Glutamatergic neuron (in vitro differentiated cells): ENCODE measurements around the gene RPTOR. TPM values are rescaled to one million over a fixed set of nuclear protein-coding genes. Genes with fewer than 3 reads are reported as not detected.

ENCODE experiments used
- DNase-seq: peaks from one replicate; pipeline ENCODE4 v3.0.0; 2022
- H3K27ac Mint-ChIP-seq: one replicate; pipeline ENCODE4 v1.8.0; 2020; ENCODE audit warnings: mild to moderate bottlenecking, mixed read lengths, inconsistent platforms; ENCODE audit not compliant: unreplicated experiment
- H3K27me3 Mint-ChIP-seq: one replicate; pipeline ENCODE4 v1.8.0; 2020; ENCODE audit warnings: mild to moderate bottlenecking, moderate library complexity, mixed read lengths, inconsistent platforms; ENCODE audit not compliant: unreplicated experiment
- H3K36me3 Mint-ChIP-seq: one replicate; pipeline ENCODE4 v1.8.0; 2020; ENCODE audit warnings: mild to moderate bottlenecking, mixed read lengths, inconsistent platforms; ENCODE audit not compliant: unreplicated experiment
- H3K4me1 Mint-ChIP-seq: one replicate; pipeline ENCODE4 v1.8.0; 2020; ENCODE audit warnings: mild to moderate bottlenecking, low read depth, mixed read lengths, inconsistent platforms; ENCODE audit not compliant: unreplicated experiment
- H3K4me3 Mint-ChIP-seq: one replicate; pipeline ENCODE4 v1.8.0; 2020; ENCODE audit warnings: mild to moderate bottlenecking, mixed read lengths, inconsistent platforms; ENCODE audit not compliant: unreplicated experiment
- H3K9me3 Mint-ChIP-seq: one replicate; pipeline ENCODE4 v1.8.0; 2020; ENCODE audit warnings: mild to moderate bottlenecking, moderate library complexity, mixed read lengths, inconsistent platforms; ENCODE audit not compliant: unreplicated experiment
- total RNA-seq: library from RNA; stranded (reverse); fragmentation: NEBNext Ultra II Directional; extraction: Animal tissue kit (Norgen Biotek cat#: 25700); gene quantifications from one replicate; pipeline ENCODE4 v1.2.1, GENCODE V29; 2021; ENCODE audit not compliant: unreplicated experiment
- TF ChIP-seq, protein P1 (sequence below): fragments of 200-600 bp; sonication (generic); IDR thresholded peaks from one replicate; pipeline ENCODE4 v1.5.0; 2021; ENCODE audit not compliant: partially characterized antibody, unreplicated experiment

Gene RPTOR
- total RNA-seq, 1 donor from 2014 or later: 39.8 TPM

DNA sequence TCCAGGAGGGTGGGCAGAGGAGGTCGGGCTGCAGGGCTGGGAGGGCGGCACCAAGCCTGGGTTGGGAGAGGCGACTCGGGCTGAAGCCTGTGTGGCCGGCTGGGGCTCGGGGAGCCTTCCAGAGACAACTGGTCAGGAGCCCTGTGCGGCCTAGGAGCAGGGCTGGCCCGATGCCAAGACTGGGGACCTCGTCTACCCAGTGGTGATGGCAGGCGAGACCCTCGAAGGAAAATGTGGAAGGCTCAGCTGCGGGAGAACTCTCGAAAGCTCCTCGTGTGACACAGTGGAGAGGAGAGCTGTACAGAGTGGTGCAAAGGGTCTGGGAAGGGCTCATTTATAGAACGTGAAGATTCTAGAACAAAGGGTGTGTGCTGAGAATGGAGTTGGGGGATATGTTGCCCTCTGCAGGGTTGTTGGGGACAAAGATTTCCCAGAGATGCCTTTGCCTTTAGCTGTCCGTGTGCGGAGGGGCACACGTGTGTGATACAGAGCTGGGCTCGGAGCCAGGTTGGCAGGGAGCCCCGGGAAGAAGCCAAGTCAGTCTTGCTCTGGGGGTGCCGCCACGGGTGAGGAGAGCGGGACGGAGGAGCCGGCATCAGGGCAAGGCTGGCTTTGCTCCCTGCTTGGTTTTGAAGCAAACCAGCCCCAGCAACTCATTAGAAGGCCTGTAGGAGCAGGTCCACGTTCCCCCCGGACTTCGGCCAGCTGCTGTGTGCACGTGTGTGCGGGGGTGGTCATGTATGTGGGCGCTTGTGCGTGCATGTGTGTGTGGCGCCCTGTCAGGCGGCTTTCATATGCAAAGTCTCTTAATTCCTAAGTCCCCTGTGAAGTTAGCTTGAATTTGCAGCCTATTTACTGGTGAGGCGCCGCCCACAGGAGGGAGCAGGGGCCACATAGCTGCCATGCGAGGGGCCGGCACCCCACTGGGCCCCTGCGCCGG is 314.6 kb downstream of the RPTOR start:
- TF ChIP-seq, protein P1, sequence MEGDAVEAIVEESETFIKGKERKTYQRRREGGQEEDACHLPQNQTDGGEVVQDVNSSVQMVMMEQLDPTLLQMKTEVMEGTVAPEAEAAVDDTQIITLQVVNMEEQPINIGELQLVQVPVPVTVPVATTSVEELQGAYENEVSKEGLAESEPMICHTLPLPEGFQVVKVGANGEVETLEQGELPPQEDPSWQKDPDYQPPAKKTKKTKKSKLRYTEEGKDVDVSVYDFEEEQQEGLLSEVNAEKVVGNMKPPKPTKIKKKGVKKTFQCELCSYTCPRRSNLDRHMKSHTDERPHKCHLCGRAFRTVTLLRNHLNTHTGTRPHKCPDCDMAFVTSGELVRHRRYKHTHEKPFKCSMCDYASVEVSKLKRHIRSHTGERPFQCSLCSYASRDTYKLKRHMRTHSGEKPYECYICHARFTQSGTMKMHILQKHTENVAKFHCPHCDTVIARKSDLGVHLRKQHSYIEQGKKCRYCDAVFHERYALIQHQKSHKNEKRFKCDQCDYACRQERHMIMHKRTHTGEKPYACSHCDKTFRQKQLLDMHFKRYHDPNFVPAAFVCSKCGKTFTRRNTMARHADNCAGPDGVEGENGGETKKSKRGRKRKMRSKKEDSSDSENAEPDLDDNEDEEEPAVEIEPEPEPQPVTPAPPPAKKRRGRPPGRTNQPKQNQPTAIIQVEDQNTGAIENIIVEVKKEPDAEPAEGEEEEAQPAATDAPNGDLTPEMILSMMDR: no peak
- Mint-ChIP-seq H3K4me3 (no peak overlapping the region), H3K9me3 (peaks cover 11% of the 10 kb centered on the region), H3K4me1 (peaks cover 8% of the 10 kb centered on the region), H3K27me3 (peaks cover 11% of the 10 kb centered on the region), H3K27ac (peak overlapping the region; percentile 62), H3K36me3 (peaks cover 16% of the 10 kb centered on the region)
- no peak for DNase-seq

DNA sequence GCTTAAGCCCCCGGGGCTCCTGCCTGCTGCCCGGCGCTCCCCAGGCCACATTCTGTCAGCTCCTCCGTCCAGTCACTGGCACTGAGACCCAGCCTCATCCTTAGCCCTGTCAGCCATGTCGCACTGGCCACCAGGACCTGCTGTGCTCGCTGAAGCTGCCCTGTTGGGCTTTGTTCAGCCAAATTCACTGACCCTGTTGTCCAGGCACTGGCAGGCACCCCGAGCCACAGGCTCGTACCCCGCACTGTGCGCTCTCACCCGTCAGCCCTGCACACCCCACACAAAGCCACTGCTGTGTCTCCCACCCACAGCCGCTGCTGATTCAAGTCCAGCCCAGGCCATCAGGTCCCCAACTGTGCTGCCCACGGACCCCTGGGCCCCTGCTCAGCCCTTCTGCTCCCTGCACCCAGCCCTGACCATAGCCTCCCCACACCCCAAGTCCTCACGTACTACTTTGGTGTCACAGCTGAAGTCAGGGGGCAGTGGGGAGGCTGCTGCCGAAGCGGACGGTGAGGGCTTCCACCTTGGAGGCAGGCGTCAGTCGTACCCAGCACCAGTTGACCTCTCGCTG is 315.5 kb downstream of the RPTOR start:
- no peak overlapping the region for H3K4me3 Mint-ChIP-seq
- no peak for DNase-seq
- H3K27me3 Mint-ChIP-seq: peaks cover 11% of the 10 kb centered on the region
- H3K9me3 Mint-ChIP-seq: peaks cover 11% of the 10 kb centered on the region
- TF ChIP-seq, protein P1: no peak
- H3K36me3 Mint-ChIP-seq: peaks cover 24% of the 10 kb centered on the region
- no peak overlapping the region for H3K27ac Mint-ChIP-seq
- peaks cover 8% of the 10 kb centered on the region for H3K4me1 Mint-ChIP-seq

DNA sequence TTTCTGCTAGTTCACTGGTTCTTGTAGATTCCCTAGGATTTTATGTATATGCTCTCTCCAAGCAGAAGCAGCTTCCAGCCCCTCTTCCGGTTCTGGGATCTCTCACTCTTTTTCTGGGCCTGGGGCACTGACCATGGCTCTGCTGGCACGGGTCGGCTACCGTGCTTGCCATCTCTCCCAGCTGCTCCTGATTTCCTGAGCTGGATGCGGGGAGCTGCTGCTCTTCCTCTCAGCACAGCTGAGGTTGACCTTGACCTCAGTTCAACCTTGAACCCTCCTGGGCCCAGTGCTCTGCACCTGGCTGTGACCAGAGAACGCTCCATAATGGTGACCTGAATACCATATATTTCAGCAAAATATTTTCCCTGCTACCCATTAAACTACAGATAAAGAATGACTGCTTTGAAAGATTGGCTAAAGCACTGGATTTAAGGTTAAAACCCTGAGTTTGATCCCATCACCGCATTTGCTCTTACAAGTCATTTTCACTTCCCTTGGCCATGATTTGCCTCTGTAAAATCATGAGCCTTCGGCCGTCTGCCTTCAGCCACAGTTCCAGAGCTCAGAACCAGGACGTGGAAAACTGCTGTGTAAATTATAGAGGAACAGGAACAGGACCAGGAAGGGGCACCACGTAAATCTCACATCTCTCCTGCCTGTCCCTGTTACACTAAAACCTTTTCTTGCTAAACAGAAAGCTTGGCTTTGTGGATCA is 316.2 kb downstream of the RPTOR start:
- Mint-ChIP-seq H3K27ac (peak overlapping the region; percentile 22), H3K27me3 (peaks cover 11% of the 10 kb centered on the region)

DNA sequence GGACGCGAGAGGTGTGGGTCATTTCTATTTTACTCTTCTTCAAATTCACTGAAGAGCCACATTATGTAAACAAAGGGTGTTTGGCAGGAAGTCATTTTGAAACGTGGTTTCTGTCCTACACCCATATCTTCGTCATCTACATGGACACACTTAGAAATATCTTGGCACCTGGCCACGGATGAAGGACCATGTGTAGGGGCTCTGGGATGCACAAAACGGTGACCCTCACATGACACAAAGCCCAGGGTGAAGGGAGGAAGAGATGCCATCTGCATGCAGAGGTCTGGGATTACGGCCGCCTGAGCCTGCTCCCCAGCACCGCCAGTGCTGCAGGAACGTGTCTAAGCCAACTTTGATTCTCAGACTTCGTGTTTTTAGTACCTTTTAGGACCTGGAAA is 316.8 kb downstream of the RPTOR start:
- peaks cover 24% of the 10 kb centered on the region for H3K36me3 Mint-ChIP-seq
- TF ChIP-seq, protein P1: no peak
- peak overlapping the region; percentile 62 for H3K27ac Mint-ChIP-seq

More for the DNA sequence above, 316.2 kb downstream of the RPTOR start:
- H3K4me1 Mint-ChIP-seq: peaks cover 8% of the 10 kb centered on the region
- peaks cover 24% of the 10 kb centered on the region for H3K36me3 Mint-ChIP-seq
- TF ChIP-seq, protein P1: no peak
- no peak overlapping the region for H3K4me3 Mint-ChIP-seq
- DNase-seq: no peak
- H3K9me3 Mint-ChIP-seq: peaks cover 11% of the 10 kb centered on the region

More for the DNA sequence above, 316.8 kb downstream of the RPTOR start:
- no peak for DNase-seq
- peaks cover 11% of the 10 kb centered on the region for H3K27me3 Mint-ChIP-seq
- no peak overlapping the region for H3K4me3 Mint-ChIP-seq
- peaks cover 10% of the 10 kb centered on the region for H3K9me3 Mint-ChIP-seq
- H3K4me1 Mint-ChIP-seq: peaks cover 8% of the 10 kb centered on the region
